PC-3 (cell line): ENCODE measurements around the gene STK4. TPM values are rescaled to one million over a fixed set of nuclear protein-coding genes. Genes with fewer than 3 reads are reported as not detected.
A peak's percentile ranks its signal among the peaks of the same experiment; 100 is the strongest.

Experiments used
- ATAC-seq: fragments of 200-7000 bp; cut with Tn5 transposase; 2 replicates; pipeline ENCODE4 v1.9.1; 2020; ENCODE audit warnings: mild to moderate bottlenecking, moderate library complexity
- BruUV-seq: library from RNA; stranded (reverse); fragments of 400-500 nt; replicated peaks from 2 replicates; lab custom pipeline; 2021; lab: Mats Ljungman, UMichigan
- CTCF ChIA-PET: fragments of 300-600 bp; sonication (Branson Sonifier 250); formaldehyde crosslinking; loops from one replicate; lab custom pipeline; 2022; ENCODE audit warnings: antibody characterized with exemption; lab: Charles Lee
- POLR2A ChIA-PET: fragments of 300-600 bp; sonication (Branson Sonifier 250); formaldehyde crosslinking; loops from one replicate; lab custom pipeline; 2022; ENCODE audit warnings: antibody characterized with exemption; ENCODE audit not compliant: unreplicated experiment; lab: Charles Lee
- DNase-seq: peaks from one replicate; pipeline ENCODE4 v3.0.0-alpha.2; 2015
- H2AFZ ChIP-seq: fragments of 300-600 bp; sonication (generic); 2 replicates; pipeline ENCODE4 v1.6.0; 2016; ENCODE audit warnings: antibody characterized with exemption, low read length
- H3F3A ChIP-seq: fragments of 300-600 bp; sonication (generic); one replicate; pipeline ENCODE4 v1.6.0; 2017; ENCODE audit warnings: antibody characterized with exemption, low read length, control low read depth, mild to moderate bottlenecking; ENCODE audit not compliant: unreplicated experiment
- H3K27ac ChIP-seq: fragments of 300-600 bp; sonication (generic); 2 replicates; pipeline ENCODE4 v1.5.1; 2016; ENCODE audit warnings: mild to moderate bottlenecking, low read length
- H3K27me3 ChIP-seq: fragments of 300-600 bp; sonication (generic); 2 replicates; pipeline ENCODE4 v1.6.1; 2016; ENCODE audit warnings: low read length, mixed read lengths
- H3K36me3 ChIP-seq: fragments of 300-600 bp; sonication (generic); 2 replicates; pipeline ENCODE4 v1.6.1; 2016; ENCODE audit warnings: low read depth, mixed run types, low read length, mixed read lengths
- H3K4me1 ChIP-seq: fragments of 300-600 bp; sonication (generic); 2 replicates; pipeline ENCODE4 v1.5.1; 2016; ENCODE audit warnings: low read length; ENCODE audit not compliant: insufficient read depth
- H3K4me2 ChIP-seq: fragments of 300-600 bp; sonication (generic); 2 replicates; pipeline ENCODE4 v1.6.0; 2016; ENCODE audit warnings: low read length
- H3K4me3 ChIP-seq: fragments of 300-600 bp; sonication (generic); 2 replicates; pipeline ENCODE4 v1.5.1; 2016; ENCODE audit warnings: mild to moderate bottlenecking, low read length, mixed read lengths
- H3K79me2 ChIP-seq: fragments of 300-600 bp; sonication (generic); 2 replicates; pipeline ENCODE4 v1.6.1; 2017; ENCODE audit warnings: low read length, mixed read lengths
- H3K9ac ChIP-seq: fragments of 300-600 bp; sonication (generic); 2 replicates; pipeline ENCODE4 v1.6.0; 2016; ENCODE audit warnings: mild to moderate bottlenecking, low read length
- H3K9me2 ChIP-seq: fragments of 300-600 bp; sonication (generic); replicated peaks from 2 replicates; pipeline ENCODE4 v1.6.1; 2016; ENCODE audit warnings: mixed run types, low read length, mixed read lengths
- H3K9me3 ChIP-seq: fragments of 300-600 bp; sonication (generic); 2 replicates; pipeline ENCODE4 v1.6.1; 2016; ENCODE audit warnings: low read length, mixed read lengths
- H4K20me1 ChIP-seq: fragments of 300-600 bp; sonication (generic); 2 replicates; pipeline ENCODE4 v1.6.1; 2016; ENCODE audit warnings: low read length, mixed read lengths
- CTCF ChIP-seq: fragments of 300-600 bp; sonication (generic); conservative IDR thresholded peaks from 2 replicates; pipeline ENCODE4 v1.5.1; 2017; ENCODE audit warnings: antibody characterized with exemption, low read depth, mild to moderate bottlenecking, low read length
- EZH2 ChIP-seq: fragments of 300-600 bp; sonication (generic); IDR thresholded peaks from one replicate; pipeline ENCODE4 v1.6.1; 2017; ENCODE audit warnings: antibody characterized with exemption, mild to moderate bottlenecking, low read length; ENCODE audit not compliant: unreplicated experiment
- EZH2phosphoT487 ChIP-seq: fragments of 300-600 bp; sonication (generic); IDR thresholded peaks from 2 replicates; pipeline ENCODE4 v1.6.1; 2018; ENCODE audit warnings: mild to moderate bottlenecking, antibody characterized with exemption, low read length, borderline replicate concordance
- intact Hi-C: fragments of 100-400 bp; cut with micrococcal nuclease; formaldehyde crosslinking; loops from 2 replicates; pipeline ENCODE4 v1.9.0; 2023
- total RNA-seq: library from RNA; depleted of rRNA; stranded (reverse); fragments of >200 nt; gene quantifications from 2 replicates; pipeline ENCODE4 v1.2.3, GENCODE V29; 2014

The STK4 gene
- total RNA-seq, 1 experiment from 2014 or later, result 18.6 TPM

GRCh38 chr20:44930517-44931168, 35.7 kb upstream of the STK4 start:
- H2AFZ ChIP-seq, result no peak overlapping the region
- H3K4me3 ChIP-seq, result no peak overlapping the region
- ATAC-seq, result no peak
- no peak overlapping the region for H3K9ac ChIP-seq
- intact Hi-C loops, result no loop called here
- H3K79me2 ChIP-seq, result no peaks in the 10 kb centered on the region
- H3F3A ChIP-seq, result no peaks in the 10 kb centered on the region
- no TSS peak for BruUV-seq
- CTCF ChIA-PET, result no interaction called here
- H3K27ac ChIP-seq, result no peak overlapping the region
- no peaks in the 10 kb centered on the region for H3K9me3 ChIP-seq
- H3K27me3 ChIP-seq, result no peaks in the 10 kb centered on the region
- peaks cover 20% of the 10 kb centered on the region for H3K36me3 ChIP-seq
- POLR2A ChIA-PET, result no interaction called here
- no peaks in the 10 kb centered on the region for H3K4me1 ChIP-seq
- no peak overlapping the region for H3K4me2 ChIP-seq
- DNase-seq, result no peak
- TF ChIP-seq EZH2 (no peak), EZH2phosphoT487 (no peak), CTCF (no peak)
- H3K9me2 ChIP-seq, result no peaks in the 10 kb centered on the region
- H4K20me1 ChIP-seq, result no peaks in the 10 kb centered on the region

- H3K4me2 ChIP-seq, result no peak overlapping the region
- H3F3A ChIP-seq, result no peaks in the 10 kb centered on the region
- no peak overlapping the region for H3K9ac ChIP-seq
- H3K9me2 ChIP-seq, result no peaks in the 10 kb centered on the region
- no peak overlapping the region for H2AFZ ChIP-seq
- no peaks in the 10 kb centered on the region for H3K4me1 ChIP-seq
- H3K27ac ChIP-seq, result no peak overlapping the region
- H3K27me3 ChIP-seq, result no peaks in the 10 kb centered on the region
- BruUV-seq, result TSS peak; percentile 52
- no peaks in the 10 kb centered on the region for H3K79me2 ChIP-seq
- H3K4me3 ChIP-seq, result no peak overlapping the region
- H3K9me3 ChIP-seq, result no peaks in the 10 kb centered on the region
- peaks cover 20% of the 10 kb centered on the region for H3K36me3 ChIP-seq
- no peaks in the 10 kb centered on the region for H4K20me1 ChIP-seq
- intact Hi-C loops, result no loop called here
- POLR2A ChIA-PET, result interaction anchor here (0.7 kb wide), 1 partner anchor 487 kb away, joined by 4 read pairs; no protein-coding TSS in a partner anchor
- ATAC-seq (no peak), DNase-seq (no peak)
- TF ChIP-seq EZH2phosphoT487 (no peak), EZH2 (no peak), CTCF (no peak)
- CTCF ChIA-PET, result no interaction called here
These were observed 34.4 kb upstream of the STK4 start for GRCh38 chr20:44931911-44932310.

DNA sequence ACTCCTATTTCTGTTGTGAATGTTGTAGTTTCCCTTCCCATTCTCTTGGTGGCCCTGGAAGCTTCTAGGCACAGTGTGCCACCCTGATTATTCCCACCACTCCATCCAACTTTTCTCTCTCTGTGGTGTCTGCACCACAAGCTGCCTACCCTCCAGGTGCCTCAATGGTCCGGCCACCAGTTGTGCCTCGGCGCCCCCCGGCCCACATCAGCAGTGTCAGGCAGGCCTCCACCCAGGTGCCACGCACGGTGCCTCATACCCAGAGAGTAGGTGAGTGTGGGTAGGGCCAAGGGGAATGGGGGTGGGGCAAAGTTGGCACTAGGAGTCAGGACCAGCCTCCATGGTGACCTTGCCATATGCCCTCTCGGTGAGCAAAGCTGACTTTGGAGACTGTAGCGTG, 33.4 kb upstream of the STK4 start:
- ChIA-PET POLR2A (no interaction called here), CTCF (no interaction called here)
- ATAC-seq (no peak), DNase-seq (no peak)
- Histone ChIP-seq H3K27me3 (no peaks in the 10 kb centered on the region), H2AFZ (no peak overlapping the region), H3K4me1 (no peaks in the 10 kb centered on the region), H3K9ac (no peak overlapping the region), H4K20me1 (no peaks in the 10 kb centered on the region), H3F3A (no peaks in the 10 kb centered on the region), H3K4me3 (no peak overlapping the region), H3K36me3 (peaks cover 23% of the 10 kb centered on the region), H3K79me2 (no peaks in the 10 kb centered on the region), H3K9me3 (no peaks in the 10 kb centered on the region), H3K27ac (no peak overlapping the region), H3K4me2 (no peak overlapping the region), H3K9me2 (no peaks in the 10 kb centered on the region)
- BruUV-seq, result no TSS peak
- TF ChIP-seq EZH2 (no peak), CTCF (no peak), EZH2phosphoT487 (no peak)
- intact Hi-C loops, result no loop called here
